Heart right ventricle (tissue), 16 donors: ENCODE results near the gene MYO6. TPM values are rescaled to one million over a fixed set of nuclear protein-coding genes. Genes with fewer than 3 reads are reported as not detected.

ENCODE experiments used
- ATAC-seq, 8 donors: fragments of 200-7000 bp; cut with Tn5 transposase; one replicate each; pipeline ENCODE4 v1.9.1; 2020; ENCODE audit warnings: mild to moderate bottlenecking in 8 of 8, moderate library complexity in 8 of 8, moderate number of reproducible peaks in 1 of 8
- DNase-seq, 2 donors: peaks; one replicate each; pipeline ENCODE4 v3.0.0-alpha.2; 2020
- H3K27ac ChIP-seq, 10 donors: fragments of 200-600 bp; sonication (generic) in 2 of 10; one replicate each; pipeline versions ENCODE4 v1.5.0 to v1.8.0; 2020 to 2022; ENCODE audit warnings: mild to moderate bottlenecking in 3 of 10
- H3K27me3 ChIP-seq, 7 donors: fragments of 200-600 bp; one replicate each; pipeline ENCODE4 v1.8.0; 2021 to 2022; ENCODE audit warnings: mild to moderate bottlenecking in 2 of 7
- H3K36me3 ChIP-seq, 9 donors: fragments of 200-600 bp; sonication (generic) in 1 of 9; one replicate each; pipeline versions ENCODE4 v1.5.0 to v1.8.0; 2020 to 2022; ENCODE audit warnings: mild to moderate bottlenecking in 2 of 9
- H3K4me1 ChIP-seq, 9 donors: fragments of 200-600 bp; sonication (generic) in 1 of 9; one replicate each; pipeline versions ENCODE4 v1.5.0 to v1.8.0; 2020 to 2022; ENCODE audit warnings: mild to moderate bottlenecking in 4 of 9
- H3K4me3 ChIP-seq, 10 donors: fragments of 200-600 bp; sonication (generic) in 2 of 10; one replicate each; pipeline versions ENCODE4 v1.5.0 to v1.8.0; 2020 to 2022; ENCODE audit warnings: mild to moderate bottlenecking in 7 of 10, moderate library complexity in 2 of 10
- H3K9me3 ChIP-seq, 11 donors: fragments of 200-600 bp in 10 of 11; sonication (generic) in 2 of 11; one replicate each; pipeline versions ENCODE4 v1.5.0 to v1.8.0; 2013 to 2022; ENCODE audit warnings: mild to moderate bottlenecking in 2 of 11, control low read depth in 1 of 11, moderate library complexity in 1 of 11
- WGBS, 2 donors: extraction: QIAGEN DNeasy Blood & Tissue Kit; methylation state at CpG; one replicate each; pipeline ENCODE4 v1.1.7; 2013; ENCODE audit warnings: inconsistent platforms in 1 of 2; 5-methylcytosine and 5-hydroxymethylcytosine counted together
- intact Hi-C, 10 donors: fragments of 100-400 bp; cut with DNase I; formaldehyde crosslinking; loops; one replicate each; pipeline versions ENCODE4 v1.11.1 to v1.14.2; 2022
- polyA plus RNA-seq, 2 donors: library from polyadenylated mRNA; stranded (reverse); fragments of 200-250 nt; gene quantifications; one replicate each; pipeline ENCODE4 v1.2.3, GENCODE V29; 2013
- total RNA-seq, 10 donors: library from RNA; stranded (reverse); fragmentation: NEBNext Ultra II Directional in 3 of 10; extraction: Animal tissue kit (Norgen Biotek cat#: 25700) in 3 of 10; gene quantifications; one replicate each; pipeline versions ENCODE4 v1.2.1 to v1.2.4, GENCODE V29; 2021 to 2023
- TF ChIP-seq, protein P1 (sequence below), 9 donors: fragments of 200-600 bp; sonication (generic) in 2 of 9; IDR thresholded peaks; one replicate each; pipeline versions ENCODE4 v1.5.0 to v1.8.0; 2021 to 2022; ENCODE audit warnings: antibody characterized with exemption in 9 of 9, mild to moderate bottlenecking in 5 of 9, moderate library complexity in 1 of 9
- donor health status: Arrhythmogenic right ventricular cardiomyopathy.
- donor health status: ischemic (EF 13 %, LVEDD 7.1; RV severe dilation, severe dysfunction).
- donor health status: healthy with polysubstance abuse.
- donor health status: DM: no; HTN: yes; CAD: no.
- donor health status: DM: no; HTN: no; CAD: no.
- donor health status: ischemic (EF 25% LVEDD 6.9; RV normal size, moderate dysfunction).
- donor health status: ischemic (EF 25% LVEDD 5.7; RV mildly dilated, moderate dysfunction).
- donor health status: healthy.
- donor health status: DM: yes; HTN: yes; CAD: no.
- donor health status: Ischemic cardiomyopathy.
- donor health status: ischemic (EF 35%, LVEDD 5.7; RV mildly dilated, moderate dysfunction).
- donor health status: nonischemic (EF 11% LVEDD 7.7; RV severe dilation, severe dysfunction).
- donor health status: DM: yes; HTN: yes; CAD: no.
- donor health status: PGD.
- donor health status: ischemic (EF 29% LVEDD 5.4; RV normal size, mild dysfunction).
- donor health status: nonischemic (EF 23%, LVEDD 6.1; RV moderate dilation, normal function).

The MYO6 gene
- total and polyA plus RNA-seq, 12 donors: 2.4 to 9.7 (median 5.1) TPM

DNA sequence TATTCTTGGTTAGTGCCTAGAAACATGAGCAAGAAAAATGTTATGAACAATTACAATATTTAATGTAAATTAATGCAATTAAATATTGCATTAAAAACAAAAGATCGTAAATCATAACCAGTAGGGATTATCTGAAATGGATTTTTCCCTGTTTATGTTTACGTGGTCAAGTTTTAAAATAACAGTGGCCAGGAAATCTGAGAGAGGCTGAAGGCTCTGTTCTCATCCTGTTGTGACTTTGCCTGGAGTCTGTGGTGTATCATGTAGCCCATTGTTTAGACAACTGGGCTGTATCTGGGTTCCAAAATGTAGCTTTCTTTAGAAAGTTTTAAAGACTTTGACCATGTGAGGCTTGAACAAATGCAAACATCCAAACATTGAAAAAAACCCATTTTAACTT lies 2.4 kb downstream of the MYO6 start:
- Histone ChIP-seq H3K36me3 (no peaks in the 10 kb centered on the region), H3K27ac (peak overlapping the region in 1 of 10 donors; percentile 9), H3K27me3 (peaks cover 0 to 61% (median 0%) of the 10 kb centered on the region in 7 donors), H3K9me3 (no peaks in the 10 kb centered on the region), H3K4me3 (no peak overlapping the region), H3K4me1 (peaks cover 0 to 36% (median 27%) of the 10 kb centered on the region in 9 donors)
- intact Hi-C loops: no loop called here
- DNase-seq (no peak), ATAC-seq (no peak)
- TF ChIP-seq, protein P1, sequence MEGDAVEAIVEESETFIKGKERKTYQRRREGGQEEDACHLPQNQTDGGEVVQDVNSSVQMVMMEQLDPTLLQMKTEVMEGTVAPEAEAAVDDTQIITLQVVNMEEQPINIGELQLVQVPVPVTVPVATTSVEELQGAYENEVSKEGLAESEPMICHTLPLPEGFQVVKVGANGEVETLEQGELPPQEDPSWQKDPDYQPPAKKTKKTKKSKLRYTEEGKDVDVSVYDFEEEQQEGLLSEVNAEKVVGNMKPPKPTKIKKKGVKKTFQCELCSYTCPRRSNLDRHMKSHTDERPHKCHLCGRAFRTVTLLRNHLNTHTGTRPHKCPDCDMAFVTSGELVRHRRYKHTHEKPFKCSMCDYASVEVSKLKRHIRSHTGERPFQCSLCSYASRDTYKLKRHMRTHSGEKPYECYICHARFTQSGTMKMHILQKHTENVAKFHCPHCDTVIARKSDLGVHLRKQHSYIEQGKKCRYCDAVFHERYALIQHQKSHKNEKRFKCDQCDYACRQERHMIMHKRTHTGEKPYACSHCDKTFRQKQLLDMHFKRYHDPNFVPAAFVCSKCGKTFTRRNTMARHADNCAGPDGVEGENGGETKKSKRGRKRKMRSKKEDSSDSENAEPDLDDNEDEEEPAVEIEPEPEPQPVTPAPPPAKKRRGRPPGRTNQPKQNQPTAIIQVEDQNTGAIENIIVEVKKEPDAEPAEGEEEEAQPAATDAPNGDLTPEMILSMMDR (IDR thresholded peaks at IDR 0.05): no peak
- WGBS, 2 donors: 61 to 62% methylated on average over 2 of the region's 2 CpGs

GRCh38 chr6:75752365-75752764 lies 3.3 kb downstream of the MYO6 start:
- no peak overlapping the region for H3K27ac ChIP-seq
- TF ChIP-seq, protein P1 (IDR thresholded peaks at IDR 0.05): no peak
- H3K36me3 ChIP-seq: no peaks in the 10 kb centered on the region
- H3K4me1 ChIP-seq: peaks cover 0 to 36% (median 27%) of the 10 kb centered on the region in 9 donors
- H3K9me3 ChIP-seq: no peaks in the 10 kb centered on the region
- ATAC-seq (no peak), DNase-seq (no peak)
- intact Hi-C loops: no loop called here
- 82 to 84% methylated on average over 3 of the region's 3 CpGs for WGBS, 2 donors
- H3K4me3 ChIP-seq: no peak overlapping the region
- H3K27me3 ChIP-seq: peaks cover 0 to 53% (median 0%) of the 10 kb centered on the region in 7 donors

GRCh38 chr6:75755704-75756103 lies 6.7 kb downstream of the MYO6 start:
- intact Hi-C loops: no loop called here
- DNase-seq: no peak
- Histone ChIP-seq H3K9me3 (no peaks in the 10 kb centered on the region), H3K36me3 (no peaks in the 10 kb centered on the region), H3K27me3 (peaks cover 0 to 22% (median 0%) of the 10 kb centered on the region in 7 donors), H3K4me3 (no peak overlapping the region), H3K4me1 (peaks cover 0 to 37% (median 11%) of the 10 kb centered on the region in 9 donors), H3K27ac (no peak overlapping the region)
- TF ChIP-seq, protein P1 (IDR thresholded peaks at IDR 0.05): no peak
- 89 to 91% methylated on average over 5 of the region's 5 CpGs for whole genome bisulfite sequencing, 2 donors
- ATAC-seq: peak in 1 of 8 donors; percentile 29

DNA sequence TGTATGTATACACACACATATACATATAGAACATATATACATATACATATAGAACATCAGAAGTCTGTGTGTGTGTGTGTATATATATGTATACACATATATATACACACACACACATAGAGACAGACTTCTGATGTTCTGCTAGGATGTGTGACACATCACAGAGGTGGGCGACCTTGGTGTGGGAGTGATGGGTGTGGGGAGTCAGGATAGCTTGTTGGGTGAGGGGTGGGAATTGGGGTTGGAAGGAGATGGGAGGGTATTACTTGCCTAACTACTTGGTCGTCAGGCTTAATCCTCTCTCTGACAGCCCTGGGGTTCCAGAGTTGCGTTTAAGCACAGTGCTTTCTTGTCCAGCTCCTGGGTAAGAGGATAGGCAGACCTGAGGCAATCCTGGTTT lies 8.3 kb downstream of the MYO6 start:
- no peaks in the 10 kb centered on the region for H3K9me3 ChIP-seq
- peaks cover 0 to 28% (median 4%) of the 10 kb centered on the region in 9 donors for H3K4me1 ChIP-seq
- no peak for DNase-seq
- 95 to 97% methylated on average over 3 of the region's 3 CpGs for WGBS, 2 donors
- H3K27ac ChIP-seq: no peak overlapping the region
- intact Hi-C loops: no loop called here
- H3K36me3 ChIP-seq: no peaks in the 10 kb centered on the region
- peaks cover 0 to 6% (median 0%) of the 10 kb centered on the region in 7 donors for H3K27me3 ChIP-seq
- ATAC-seq: no peak
- TF ChIP-seq, protein P1 (IDR thresholded peaks at IDR 0.05): no peak
- H3K4me3 ChIP-seq: no peak overlapping the region
